Measurements from ENCODE around the gene XPC.

Gene XPC

DNA sequence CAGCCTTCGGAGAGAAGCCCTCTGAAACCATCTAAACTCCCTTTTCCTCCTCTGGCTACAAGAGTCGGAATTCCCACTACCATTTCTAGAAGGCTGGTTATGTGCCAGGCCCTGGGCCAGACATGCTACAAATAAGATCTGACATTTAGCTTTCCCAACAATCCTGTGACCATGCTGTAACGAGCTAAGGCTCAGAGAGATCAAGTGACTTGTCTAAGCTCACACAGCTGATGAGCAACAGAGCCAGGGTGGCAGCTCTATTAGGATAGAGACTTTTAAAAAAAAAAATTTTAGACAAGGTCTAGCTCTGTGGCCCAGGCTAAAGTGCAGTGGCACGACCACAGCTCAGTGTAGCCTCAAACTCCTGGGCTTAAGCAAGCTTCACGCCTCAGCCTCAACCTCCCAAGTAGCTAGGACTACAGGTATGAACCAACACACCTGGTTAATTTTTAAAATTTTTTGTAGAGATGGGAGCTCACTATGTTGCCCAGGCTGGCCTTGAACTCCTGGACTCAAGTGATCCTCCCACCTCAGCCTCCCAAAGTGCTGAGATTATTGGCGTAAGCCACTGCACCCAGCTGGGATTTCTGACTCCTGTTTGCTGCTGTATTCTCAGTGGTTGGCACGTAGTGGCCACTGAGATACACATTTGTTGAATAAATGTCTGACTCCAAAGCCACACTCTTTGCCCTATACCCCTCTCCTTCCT lies 34.8 kb upstream of the XPC start:
- no peak overlapping the region for H3K4me3 Mint-ChIP-seq
- H3K36me3 Mint-ChIP-seq: no peaks in the 10 kb centered on the region
- H3K4me1 Mint-ChIP-seq: no peaks in the 10 kb centered on the region
- no peak overlapping the region for H3K27ac Mint-ChIP-seq
- H3K27me3 Mint-ChIP-seq: peaks cover 4% of the 10 kb centered on the region
- CTCF ChIA-PET: interaction anchor here (1.2 to 2.4 kb wide), 2 partner anchors 9 to 22 kb away, joined by 5 to 20 read pairs; no protein-coding TSS in a partner anchor
- H3K9me3 Mint-ChIP-seq: no peaks in the 10 kb centered on the region
- DNase-seq: no peak

DNA sequence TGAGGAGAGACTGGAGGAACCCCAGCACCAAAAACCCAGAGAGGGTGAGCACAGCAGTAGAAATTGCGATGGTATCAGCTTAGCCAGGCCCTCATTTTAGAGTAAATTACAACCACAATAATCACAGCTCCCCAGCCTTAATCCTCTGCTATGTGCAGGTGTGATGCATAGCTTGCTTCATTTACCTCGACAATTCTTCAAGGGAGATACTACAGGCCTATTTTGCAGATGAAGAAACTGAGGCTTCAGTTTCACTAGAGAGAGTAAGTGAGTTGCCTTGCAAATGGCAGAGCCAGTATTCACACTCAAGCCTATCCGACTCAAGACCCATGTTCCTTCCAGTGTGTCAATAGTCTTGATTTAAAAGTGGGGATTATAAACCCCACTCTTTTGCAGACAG lies 33.6 kb upstream of the XPC start:
- Mint-ChIP-seq H3K27me3 (peaks cover 4% of the 10 kb centered on the region), H3K4me3 (no peak overlapping the region), H3K36me3 (no peaks in the 10 kb centered on the region), H3K9me3 (no peaks in the 10 kb centered on the region), H3K4me1 (no peaks in the 10 kb centered on the region), H3K27ac (no peak overlapping the region)
- no peak for DNase-seq
- CTCF ChIA-PET: interaction anchor here (1.3 to 2.5 kb wide), 3 partner anchors 8 to 45 kb away, joined by 3 to 20 read pairs (median 6); no protein-coding TSS in a partner anchor

DNA sequence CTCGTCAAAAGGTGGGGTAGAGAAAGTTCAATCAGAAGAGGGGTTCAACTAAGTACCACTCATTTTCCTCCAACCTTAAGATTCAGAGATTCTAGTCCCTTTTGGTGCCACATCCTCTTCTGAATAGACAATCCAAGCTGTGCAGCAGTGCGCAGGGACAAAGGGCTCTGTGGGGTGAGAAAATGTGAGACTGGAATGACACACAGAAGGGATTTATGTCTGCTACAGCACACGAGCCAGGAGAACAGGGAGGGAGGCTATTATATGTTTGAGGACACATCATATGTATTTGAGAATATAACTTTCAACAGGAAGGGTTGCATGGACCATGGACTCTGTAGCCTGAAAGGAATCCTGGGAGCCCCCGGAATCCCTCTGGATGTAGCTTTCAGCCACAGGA lies 33.2 kb upstream of the XPC start:
- CTCF ChIA-PET: interaction anchor here (1.0 to 2.5 kb wide), 4 partner anchors 8 to 45 kb away, joined by 3 to 20 read pairs (median 4); no protein-coding TSS in a partner anchor
- no peak overlapping the region for H3K27ac Mint-ChIP-seq

DNA sequence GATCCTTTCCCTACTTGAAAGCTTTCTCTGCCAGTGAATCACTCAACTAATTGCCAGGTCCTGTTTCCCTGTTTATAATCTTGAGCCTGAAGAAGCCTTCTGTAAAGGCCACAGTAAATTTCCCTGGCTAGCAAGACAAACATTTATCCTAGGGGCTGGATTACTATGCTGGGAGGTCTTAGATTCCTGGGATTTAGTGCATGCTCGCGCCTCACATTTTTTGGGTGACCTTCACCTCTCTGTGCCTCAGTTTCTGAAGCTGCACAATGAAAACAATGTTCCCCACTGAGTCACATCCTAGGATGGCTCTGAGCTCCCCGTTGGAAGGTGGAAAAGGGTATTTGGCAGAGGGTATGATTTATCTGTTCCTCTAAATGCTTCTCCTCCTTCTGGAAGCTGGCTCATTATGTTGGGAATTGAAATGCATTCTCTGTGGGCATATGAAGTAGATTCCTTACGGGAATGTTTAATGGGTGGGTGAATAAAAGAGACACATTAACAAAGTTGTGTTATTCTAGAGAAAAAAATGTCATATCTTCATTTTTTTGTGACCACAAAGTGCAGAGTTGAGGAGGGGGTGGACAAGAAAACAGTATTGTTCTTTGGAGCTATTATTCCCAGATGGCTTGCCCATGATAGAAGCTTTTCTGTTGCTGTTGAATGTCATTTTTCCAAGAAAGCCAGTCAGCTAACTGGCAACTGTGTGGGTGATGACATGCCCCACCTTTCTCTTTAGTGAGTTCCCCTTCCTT lies 32.6 kb upstream of the XPC start:
- Mint-ChIP-seq H3K27me3 (peaks cover 4% of the 10 kb centered on the region), H3K27ac (no peak overlapping the region), H3K4me3 (no peak overlapping the region), H3K36me3 (no peaks in the 10 kb centered on the region), H3K9me3 (no peaks in the 10 kb centered on the region), H3K4me1 (no peaks in the 10 kb centered on the region)
- CTCF ChIA-PET: interaction anchor here (0.7 to 2.5 kb wide), 5 partner anchors 7 to 826 kb away, joined by 3 to 20 read pairs (median 3); no protein-coding TSS in a partner anchor
- DNase-seq: no peak

More for the DNA sequence above, 33.2 kb upstream of the XPC start:
- Mint-ChIP-seq H3K27me3 (peaks cover 4% of the 10 kb centered on the region), H3K36me3 (no peaks in the 10 kb centered on the region), H3K9me3 (no peaks in the 10 kb centered on the region), H3K4me1 (no peaks in the 10 kb centered on the region), H3K4me3 (no peak overlapping the region)
- DNase-seq: no peak

DNA sequence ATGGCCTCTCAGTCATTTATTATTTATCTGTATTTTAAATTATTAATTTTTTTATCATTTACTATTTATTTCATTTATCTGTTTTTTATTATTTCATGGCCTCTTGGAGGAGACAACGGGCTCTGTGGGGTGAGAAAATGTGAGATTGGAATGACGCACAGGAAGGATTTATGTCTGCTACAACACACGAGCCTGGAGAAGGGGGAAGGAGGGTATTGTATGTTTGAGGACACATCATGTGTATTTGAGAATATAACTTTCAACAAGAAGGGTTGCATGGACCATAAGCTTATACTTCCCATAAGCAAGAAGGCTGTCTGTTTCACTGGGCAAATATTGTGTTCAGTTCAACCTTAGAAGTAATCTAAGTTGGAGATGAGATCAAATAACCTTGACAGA lies 31.9 kb upstream of the XPC start:
- CTCF ChIA-PET: interaction anchor here (0.7 to 2.5 kb wide), 2 partner anchors 10 to 825 kb away, joined by 3 to 6 read pairs; no protein-coding TSS in a partner anchor

DNA sequence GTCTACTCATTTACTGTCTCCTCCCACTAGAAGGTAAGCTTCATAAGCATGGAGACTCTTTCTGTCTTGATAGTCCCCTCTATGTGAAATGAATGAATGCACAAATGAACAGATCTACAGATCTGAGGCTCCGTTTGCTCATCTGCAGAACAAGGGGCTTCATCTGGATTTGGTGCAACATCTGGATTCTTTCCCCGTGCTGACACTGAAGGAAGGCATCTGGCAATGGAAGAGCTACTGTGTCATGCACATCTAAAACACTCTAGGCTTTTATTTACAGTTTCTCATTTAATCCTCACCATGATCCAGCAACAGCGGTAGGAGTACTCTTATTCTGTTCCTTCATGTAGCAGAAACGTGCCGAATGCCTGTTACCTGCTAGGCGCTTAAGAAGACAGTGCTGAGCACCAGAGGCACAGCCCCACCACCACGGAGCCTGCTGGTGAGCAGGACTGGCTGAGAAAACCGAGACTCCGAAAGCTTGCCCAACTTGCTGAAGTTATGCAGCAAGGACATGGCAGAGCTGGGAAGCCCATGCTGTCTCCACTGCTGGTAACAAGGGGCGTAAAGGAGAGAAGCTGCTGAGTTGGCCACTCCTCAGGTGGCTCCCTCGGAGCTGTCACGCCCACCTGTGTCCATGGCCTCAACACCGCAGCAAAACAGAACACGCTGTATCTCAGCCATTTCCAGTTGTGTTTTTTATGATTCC lies 31.3 kb upstream of the XPC start:
- peaks cover 4% of the 10 kb centered on the region for H3K27me3 Mint-ChIP-seq
- no peak for DNase-seq
- CTCF ChIA-PET: interaction anchor here (2.5 kb wide), 1 partner anchor 9 kb away, joined by 6 read pairs; no protein-coding TSS in a partner anchor
- H3K36me3 Mint-ChIP-seq: no peaks in the 10 kb centered on the region
- H3K9me3 Mint-ChIP-seq: no peaks in the 10 kb centered on the region
- no peak overlapping the region for H3K4me3 Mint-ChIP-seq
- H3K27ac Mint-ChIP-seq: no peak overlapping the region
- no peaks in the 10 kb centered on the region for H3K4me1 Mint-ChIP-seq

More for the DNA sequence above, 31.9 kb upstream of the XPC start:
- H3K27me3 Mint-ChIP-seq: peaks cover 4% of the 10 kb centered on the region
- no peaks in the 10 kb centered on the region for H3K36me3 Mint-ChIP-seq
- no peaks in the 10 kb centered on the region for H3K9me3 Mint-ChIP-seq
- H3K27ac Mint-ChIP-seq: no peak overlapping the region
- H3K4me3 Mint-ChIP-seq: no peak overlapping the region
- H3K4me1 Mint-ChIP-seq: no peaks in the 10 kb centered on the region
- no peak for DNase-seq

DNA sequence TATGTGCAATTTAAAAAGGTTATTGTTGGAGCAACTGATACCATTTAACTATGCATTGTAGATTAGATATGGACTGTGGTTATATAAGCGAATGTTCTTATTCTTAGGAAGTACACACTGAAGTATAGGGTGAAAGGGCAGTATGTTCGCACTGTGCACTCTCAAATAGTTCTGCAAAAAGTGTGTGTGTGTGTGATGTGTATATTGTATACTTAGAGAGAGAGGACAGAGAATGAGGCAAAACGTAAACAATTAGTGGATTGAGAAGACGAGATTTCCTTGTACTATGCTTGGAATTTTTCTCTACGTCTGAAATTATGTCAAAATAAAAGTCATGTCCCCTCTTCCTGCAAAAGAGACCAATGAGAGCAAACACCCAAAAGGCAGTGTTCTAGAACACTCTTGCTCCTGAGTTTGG lies 30.6 kb upstream of the XPC start:
- Mint-ChIP-seq H3K27me3 (peaks cover 4% of the 10 kb centered on the region), H3K27ac (no peak overlapping the region), H3K4me1 (no peaks in the 10 kb centered on the region)

DNA sequence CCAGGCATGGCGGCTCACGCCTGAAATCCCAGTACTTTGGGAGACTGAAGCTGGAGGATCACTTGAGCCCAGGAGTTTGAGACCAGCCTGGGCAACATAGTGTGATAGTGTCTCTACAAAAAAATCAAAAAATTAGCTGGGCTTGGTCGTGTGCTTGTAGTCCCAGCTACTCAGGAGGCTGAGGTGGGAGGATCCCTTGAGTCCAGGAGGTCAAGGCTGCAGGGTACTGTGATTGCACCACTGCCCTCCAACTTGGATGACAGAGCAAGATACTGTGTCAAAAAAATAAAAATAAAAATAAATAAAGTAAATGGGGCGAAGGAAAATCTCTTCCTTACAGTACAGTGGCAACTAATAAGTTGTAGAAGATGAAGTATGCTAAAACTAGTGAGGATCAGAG lies 29.8 kb upstream of the XPC start:
- H3K36me3 Mint-ChIP-seq: no peaks in the 10 kb centered on the region

More for the DNA sequence above, 30.6 kb upstream of the XPC start:
- no peak for DNase-seq
- Mint-ChIP-seq H3K9me3 (no peaks in the 10 kb centered on the region), H3K36me3 (no peaks in the 10 kb centered on the region), H3K4me3 (no peak overlapping the region)
- CTCF ChIA-PET: no interaction called here

DNA sequence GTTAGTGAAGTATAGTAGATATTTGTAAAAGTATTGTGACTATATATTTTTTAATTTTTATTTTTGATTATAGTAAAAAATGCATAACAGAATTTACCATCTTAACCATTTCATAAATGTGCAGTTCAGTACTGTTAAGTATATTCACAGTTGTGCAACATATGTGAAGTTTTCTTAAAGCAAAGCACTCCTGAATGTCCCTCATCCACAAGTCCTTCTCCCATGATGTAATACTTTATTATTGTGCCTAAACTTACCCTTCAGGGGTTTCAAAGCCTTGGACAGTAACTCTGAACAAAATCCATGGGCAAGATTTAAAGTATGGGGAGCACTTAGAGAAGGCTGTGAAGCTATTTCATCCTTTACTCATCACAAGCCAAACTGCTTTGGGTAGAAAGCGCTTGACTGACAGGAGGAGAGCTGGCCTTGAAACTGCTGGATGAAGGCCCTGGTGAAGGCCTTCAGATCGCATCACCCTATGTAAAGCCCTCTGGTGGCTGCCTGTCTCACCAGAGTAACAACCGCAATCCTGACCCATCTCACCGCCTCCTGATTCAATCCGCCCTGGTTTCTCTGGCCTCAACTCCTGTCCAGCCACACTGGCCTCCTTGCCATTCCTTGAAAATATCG lies 28.3 kb upstream of the XPC start:
- CTCF ChIA-PET: interaction anchor here (0.6 kb wide), 1 partner anchor 11 kb away, joined by 4 read pairs; no protein-coding TSS in a partner anchor
- no peak overlapping the region for H3K27ac Mint-ChIP-seq
- no peak overlapping the region for H3K4me3 Mint-ChIP-seq
- H3K27me3 Mint-ChIP-seq: no peaks in the 10 kb centered on the region
- no peak for DNase-seq
- H3K9me3 Mint-ChIP-seq: no peaks in the 10 kb centered on the region
- H3K36me3 Mint-ChIP-seq: no peaks in the 10 kb centered on the region
- H3K4me1 Mint-ChIP-seq: no peaks in the 10 kb centered on the region

More for the DNA sequence above, 29.8 kb upstream of the XPC start:
- Mint-ChIP-seq H3K27me3 (peaks cover 4% of the 10 kb centered on the region), H3K4me3 (no peak overlapping the region), H3K9me3 (no peaks in the 10 kb centered on the region), H3K4me1 (no peaks in the 10 kb centered on the region), H3K27ac (no peak overlapping the region)
- CTCF ChIA-PET: no interaction called here
- DNase-seq: no peak

DNA sequence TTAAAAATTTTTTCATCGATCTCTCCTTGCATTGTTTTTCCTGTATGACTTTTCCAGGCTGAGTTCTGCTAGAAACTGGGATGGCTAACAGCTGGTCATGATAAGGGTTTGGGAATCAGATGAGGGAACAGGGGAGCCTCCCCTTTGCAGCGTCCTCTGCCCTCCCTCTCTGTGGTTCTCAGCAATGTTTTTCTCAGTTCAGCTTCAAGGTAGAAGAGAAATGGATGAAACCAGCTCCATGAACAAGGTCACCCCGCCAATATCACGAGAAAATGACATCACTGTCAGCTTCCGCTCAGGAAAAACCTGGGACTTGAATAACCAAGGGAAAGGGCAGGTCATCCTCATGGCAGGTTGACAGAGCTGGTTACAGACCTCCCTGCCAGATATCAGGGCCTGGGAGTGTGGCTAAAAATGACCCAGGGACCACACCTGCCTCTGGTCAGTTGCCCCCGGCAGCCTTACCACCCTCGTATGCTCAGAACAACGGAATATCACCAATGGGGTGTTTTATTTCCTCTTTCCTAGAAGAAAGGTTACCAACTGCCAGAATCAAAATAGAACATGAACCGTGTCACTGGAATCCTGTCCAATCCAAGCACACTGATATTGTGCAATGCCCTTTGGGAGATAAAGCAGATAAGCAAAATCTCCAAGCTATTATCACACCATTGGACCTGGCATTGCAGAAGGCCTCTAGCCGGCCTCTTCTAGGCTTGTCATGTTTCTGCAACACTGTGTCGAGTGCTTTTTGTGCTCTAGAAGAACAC lies 26.3 kb upstream of the XPC start:
- Mint-ChIP-seq H3K27ac (no peak overlapping the region), H3K4me3 (no peak overlapping the region), H3K4me1 (no peaks in the 10 kb centered on the region), H3K36me3 (peaks cover 3% of the 10 kb centered on the region), H3K9me3 (no peaks in the 10 kb centered on the region), H3K27me3 (no peaks in the 10 kb centered on the region)
- DNase-seq: no peak
- CTCF ChIA-PET: interaction anchor here (1.0 to 3.5 kb wide), 25 partner anchors 8 to 716 kb away, joined by 3 to 34 read pairs (median 8); partner anchors contain the start of genes LSM3 and XPC

DNA sequence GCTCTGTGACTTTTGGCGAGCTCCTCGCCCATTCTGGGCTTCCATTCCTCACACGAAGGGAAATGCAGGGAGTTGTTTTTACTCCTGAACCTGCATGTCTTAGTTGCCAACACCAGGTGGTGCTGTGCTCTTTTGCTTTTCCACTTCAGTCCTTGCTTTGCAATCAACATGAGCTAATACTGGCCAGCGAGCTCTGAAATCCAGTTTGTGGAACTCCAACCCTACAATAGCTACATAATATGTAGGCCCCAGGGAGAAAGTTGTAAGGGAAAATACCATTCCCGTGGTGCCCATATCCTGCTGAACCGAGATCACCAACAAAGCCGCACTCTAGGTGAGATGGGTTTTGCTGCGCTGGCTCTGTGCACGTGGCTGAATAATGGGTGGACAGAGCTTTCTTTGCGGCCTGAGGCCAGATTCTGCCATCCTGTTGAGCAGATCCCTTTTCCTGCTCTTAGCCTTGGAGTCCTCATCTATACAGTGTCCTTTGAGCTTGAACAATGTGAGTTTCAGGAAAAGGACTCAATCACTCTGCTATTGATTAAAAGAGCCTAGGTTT lies 25.2 kb upstream of the XPC start:
- no peak overlapping the region for H3K27ac Mint-ChIP-seq
- no peaks in the 10 kb centered on the region for H3K4me1 Mint-ChIP-seq
- peak; percentile 61 for DNase-seq
- H3K4me3 Mint-ChIP-seq: no peak overlapping the region
- no peaks in the 10 kb centered on the region for H3K27me3 Mint-ChIP-seq
- CTCF ChIA-PET: interaction anchor here (0.6 to 3.5 kb wide), 42 partner anchors 8 to 718 kb away, joined by 3 to 34 read pairs (median 5); partner anchors contain the start of genes LSM3 and XPC
- no peaks in the 10 kb centered on the region for H3K9me3 Mint-ChIP-seq
- H3K36me3 Mint-ChIP-seq: peaks cover 9% of the 10 kb centered on the region

DNA sequence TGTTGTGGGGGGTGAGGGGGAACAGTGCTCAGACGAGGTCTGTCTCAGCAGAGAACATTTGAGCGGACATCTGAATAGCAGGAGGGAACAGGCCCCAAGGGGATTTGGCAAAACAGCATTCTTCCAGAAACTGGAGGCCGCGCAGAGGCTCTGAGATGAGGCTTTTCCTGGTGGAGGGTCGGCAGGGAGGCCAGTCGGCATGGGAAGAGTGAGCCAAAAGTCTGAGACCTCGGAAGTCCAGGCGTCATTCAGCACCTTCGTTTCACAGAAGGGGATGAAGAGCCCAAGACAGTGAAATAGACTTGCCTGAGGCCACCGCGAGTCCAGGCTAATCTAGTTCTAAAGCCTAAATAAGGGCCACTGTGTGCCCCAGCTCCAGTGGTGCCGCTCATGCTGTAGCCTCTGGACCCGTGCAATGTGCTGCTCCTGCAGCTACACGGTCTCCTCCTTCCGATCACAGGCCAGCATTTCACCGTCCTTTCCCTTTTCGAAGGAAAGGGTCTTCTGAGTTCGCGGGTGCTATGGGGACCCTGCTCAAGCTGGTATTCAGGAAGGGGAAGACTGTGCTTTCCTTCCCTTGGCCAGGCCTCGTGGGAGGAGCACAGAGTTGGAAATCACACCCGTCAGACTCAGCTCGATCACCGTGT lies 24.6 kb upstream of the XPC start:
- Mint-ChIP-seq H3K36me3 (peaks cover 13% of the 10 kb centered on the region), H3K4me1 (no peaks in the 10 kb centered on the region), H3K9me3 (no peaks in the 10 kb centered on the region), H3K27me3 (no peaks in the 10 kb centered on the region), H3K27ac (no peak overlapping the region), H3K4me3 (no peak overlapping the region)
- CTCF ChIA-PET: interaction anchor here (0.7 to 3.5 kb wide), 36 partner anchors 8 to 718 kb away, joined by 3 to 34 read pairs (median 6); partner anchors contain the start of genes LSM3 and XPC
- no peak for DNase-seq
